SK-N-SH (cell line): ENCODE data around the gene ZNF407. TPM values are rescaled to one million over a fixed set of nuclear protein-coding genes. Genes with fewer than 3 reads are reported as not detected.

Experiments
- CTCF ChIA-PET: fragments of 300-600, 350-600 bp; formaldehyde crosslinking; extraction: SDS; loops from one replicate; lab custom pipeline; 2021; lab: Yijun Ruan, JAX
- POLR2A ChIA-PET: fragments of 350-600 bp; sonication (Branson Sonifier 250); formaldehyde crosslinking; extraction: SDS; loops from one replicate; lab custom pipeline; 2020; ENCODE audit warnings: antibody characterized with exemption, inconsistent platforms; lab: Yijun Ruan, JAX
- DNase-seq: peaks from one replicate; pipeline ENCODE4 v3.0.0; 2012
- H2AFZ ChIP-seq: fragments of 200-600 bp; sonication (generic); 2 replicates; pipeline ENCODE4 v1.8.1; 2016; ENCODE audit warnings: antibody characterized with exemption, mild to moderate bottlenecking, low read depth
- H3F3A ChIP-seq: fragments of 200-600 bp; sonication (generic); replicated peaks from 2 replicates; pipeline ENCODE3; 2016; ENCODE audit warnings: antibody characterized with exemption, mild to moderate bottlenecking; ENCODE audit not compliant: insufficient read depth
- H3K27ac ChIP-seq, 2 experiments: fragments of 200-500 bp in 1 of 2; fragments of 200-600 bp in 1 of 2; sonication (Bioruptor generic) in 1 of 2; sonication (generic), shearing (Covaris generic) in 1 of 2; 2 replicates each; pipeline versions ENCODE4 v1.5.1 to v1.6.1; 2014 to 2016; ENCODE audit warnings: low read depth in 2 of 2, inconsistent platforms in 1 of 2, low read length in 1 of 2, mild to moderate bottlenecking in 1 of 2, mixed read lengths in 1 of 2
- H3K27me3 ChIP-seq: fragments of 200-600 bp; sonication (generic), shearing (Covaris generic); 2 replicates; pipeline ENCODE4 v1.6.1; 2016; ENCODE audit warnings: mixed run types; ENCODE audit not compliant: insufficient read depth
- H3K36me3 ChIP-seq, 2 experiments: fragments of 200-500 bp in 1 of 2; fragments of 200-600 bp in 1 of 2; sonication (Bioruptor generic) in 1 of 2; sonication (generic) in 1 of 2; replicated peaks in 1 of 2; 2 replicates each; pipeline versions ENCODE3 to v1.5.1; 2014 to 2016; ENCODE audit warnings: low read length in 1 of 2, mild to moderate bottlenecking in 1 of 2; ENCODE audit not compliant: insufficient read depth in 2 of 2, control insufficient read depth in 1 of 2
- H3K4me1 ChIP-seq, 2 experiments: fragments of 200-500 bp in 1 of 2; fragments of 200-600 bp in 1 of 2; sonication (Bioruptor generic) in 1 of 2; sonication (generic), shearing (Covaris generic) in 1 of 2; 2 replicates each; pipeline versions ENCODE4 v1.5.1 to v1.6.1; 2014 to 2016; ENCODE audit warnings: low read depth in 1 of 2, low read length in 1 of 2, mixed run types in 1 of 2; ENCODE audit not compliant: insufficient read depth in 2 of 2, control insufficient read depth in 1 of 2
- H3K4me2 ChIP-seq: fragments of 200-600 bp; sonication (generic), shearing (Covaris generic); 2 replicates; pipeline ENCODE4 v1.6.1; 2017; ENCODE audit warnings: mixed run types
- H3K4me3 ChIP-seq, 2 experiments: fragments of 200-500 bp in 1 of 2; fragments of 200-600 bp in 1 of 2; sonication (Bioruptor generic) in 1 of 2; sonication (generic), shearing (Covaris generic) in 1 of 2; 2 replicates each; pipeline versions ENCODE4 v1.5.1 to v1.8.1; 2014 to 2016; ENCODE audit warnings: low read depth in 2 of 2, inconsistent platforms in 1 of 2, low read length in 1 of 2, mild to moderate bottlenecking in 1 of 2, mixed read lengths in 1 of 2, moderate library complexity in 1 of 2
- H3K79me2 ChIP-seq: fragments of 200-600 bp; sonication (generic); 2 replicates; pipeline ENCODE4 v1.8.1; 2017; ENCODE audit warnings: mild to moderate bottlenecking; ENCODE audit not compliant: insufficient read depth
- H3K9ac ChIP-seq: fragments of 200-600 bp; sonication (generic); 2 replicates; pipeline ENCODE4 v1.6.1; 2017; ENCODE audit warnings: mixed run types
- H3K9me2 ChIP-seq: fragments of 200-600 bp; sonication (generic); 2 replicates; pipeline ENCODE4 v1.6.1; 2017; ENCODE audit warnings: mixed run types
- H3K9me3 ChIP-seq: fragments of 200-600 bp; sonication (generic); 2 replicates; pipeline ENCODE4 v1.6.1; 2017; ENCODE audit warnings: mixed run types, mild to moderate bottlenecking, moderate library complexity
- H4K20me1 ChIP-seq: fragments of 200-600 bp; sonication (generic); 2 replicates; pipeline ENCODE4 v1.6.1; 2017; ENCODE audit warnings: mild to moderate bottlenecking, mixed run types; ENCODE audit not compliant: insufficient read depth
- FOSL2 ChIP-seq: IDR thresholded peaks from 2 replicates; pipeline ENCODE4 v1.4.0; 2012; ENCODE audit warnings: low read depth, mild to moderate bottlenecking, moderate library complexity, borderline replicate concordance
- FOXJ3 ChIP-seq: sonication (generic); formaldehyde crosslinking; IDR thresholded peaks from 2 replicates; pipeline ENCODE4 v1.5.1; 2020; ENCODE audit warnings: mild to moderate bottlenecking, missing genetic modification reagents
- MAX ChIP-seq: IDR thresholded peaks from 2 replicates; pipeline ENCODE4 v1.4.0; 2012; ENCODE audit warnings: low read depth
- MEF2A ChIP-seq: IDR thresholded peaks from 2 replicates; pipeline ENCODE4 v1.4.0; 2012; ENCODE audit warnings: low read depth, borderline replicate concordance
- NFIC ChIP-seq: IDR thresholded peaks from 2 replicates; pipeline ENCODE4 v1.4.0; 2012; ENCODE audit warnings: borderline replicate concordance
- NRF1 ChIP-seq: IDR thresholded peaks from 2 replicates; pipeline ENCODE4 v1.6.1; 2012; ENCODE audit warnings: low read depth, mild to moderate bottlenecking, low read length
- RXRA ChIP-seq: IDR thresholded peaks from 2 replicates; pipeline ENCODE4 v1.4.0; 2012; ENCODE audit warnings: low read depth, mild to moderate bottlenecking, borderline replicate concordance
- SMC3 ChIP-seq: IDR thresholded peaks from 2 replicates; pipeline ENCODE4 v1.6.1; 2012; ENCODE audit warnings: low read depth, low read length, improper control_type of control experiment
- YY1 ChIP-seq: IDR thresholded peaks from 2 replicates; pipeline ENCODE4 v1.4.0; 2012; ENCODE audit warnings: low read depth, mild to moderate bottlenecking
- WGBS: methylation state at CpG from one replicate; pipeline ENCODE4 v1.1.6; 2017; ENCODE audit warnings: low lambda C conversion rate; 5-methylcytosine and 5-hydroxymethylcytosine counted together
- polyA plus RNA-seq, 3 experiments: library from polyadenylated mRNA; depleted of rRNA; stranded (reverse); fragments of >200 nt; gene quantifications; 2 replicates each; pipeline ENCODE4 v1.2.3, GENCODE V29; 2012
- TF ChIP-seq, protein P1 (sequence below): IDR thresholded peaks from 2 replicates; pipeline ENCODE4 v1.6.1; 2012; ENCODE audit warnings: mild to moderate bottlenecking, low read depth, low read length, moderate library complexity
- TF ChIP-seq, protein P2 (sequence below): IDR thresholded peaks from 2 replicates; pipeline ENCODE4; 2012
- TF ChIP-seq, protein P3 (sequence below): fragments of 150-350 bp; IDR thresholded peaks from 2 replicates; pipeline ENCODE4 v1.6.1; 2017; ENCODE audit warnings: antibody characterized with exemption, low read length, low read depth, borderline replicate concordance
- TF ChIP-seq, protein P4 (sequence below): IDR thresholded peaks from 2 replicates; pipeline ENCODE4 v1.4.0; 2012; ENCODE audit warnings: low read depth, borderline replicate concordance

ZNF407 gene
- polyA plus RNA-seq, 1 of the 3 experiments (the other 2 are of a cell fraction) = 2.6 TPM

DNA sequence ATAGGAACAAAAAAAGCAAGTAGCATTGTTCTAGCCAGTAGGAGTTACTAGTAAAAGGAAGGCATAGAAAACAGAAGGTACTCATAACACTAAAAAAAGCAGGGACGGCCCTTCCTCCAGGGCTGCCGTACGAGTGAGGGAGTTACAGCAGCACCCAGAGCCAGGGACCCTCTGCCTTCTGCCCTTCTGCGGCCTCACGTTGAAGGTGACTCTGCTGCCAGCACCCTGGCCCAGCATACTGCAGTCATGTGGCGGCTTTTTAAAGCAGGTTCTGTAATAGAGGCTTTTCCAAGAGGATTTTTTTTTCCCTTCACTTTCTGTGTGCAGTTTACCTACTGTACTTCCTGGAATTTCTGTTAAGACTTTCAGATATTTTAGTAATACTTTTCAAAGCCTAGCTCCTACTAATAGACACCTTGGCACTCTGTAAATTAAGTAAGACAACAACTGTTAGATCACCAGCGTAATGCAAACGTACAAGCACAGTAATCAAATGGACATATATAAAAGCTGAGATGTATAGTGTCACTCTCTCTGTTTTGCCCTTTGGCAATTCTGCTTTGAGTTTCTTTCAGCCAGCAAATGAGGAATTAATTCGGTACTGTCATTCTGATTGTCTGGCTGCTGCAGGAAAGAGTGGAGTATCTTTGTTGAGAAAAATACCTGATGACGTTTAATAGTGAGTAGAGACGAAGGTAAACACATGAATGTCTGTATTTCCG, 449.7 kb downstream of the ZNF407 start:
- H3K9ac ChIP-seq = no peak overlapping the region
- no peaks in the 10 kb centered on the region for H3K36me3 ChIP-seq
- H3K27ac ChIP-seq = 0 out of 4 replicates have a peak overlapping the region, but pooled peaks of 1 of the 2 experiments have one; percentile 16
- no peaks in the 10 kb centered on the region for H3K9me2 ChIP-seq
- no peak for TF ChIP-seq RXRA
- no peak for TF ChIP-seq YY1
- TF ChIP-seq, protein P1, sequence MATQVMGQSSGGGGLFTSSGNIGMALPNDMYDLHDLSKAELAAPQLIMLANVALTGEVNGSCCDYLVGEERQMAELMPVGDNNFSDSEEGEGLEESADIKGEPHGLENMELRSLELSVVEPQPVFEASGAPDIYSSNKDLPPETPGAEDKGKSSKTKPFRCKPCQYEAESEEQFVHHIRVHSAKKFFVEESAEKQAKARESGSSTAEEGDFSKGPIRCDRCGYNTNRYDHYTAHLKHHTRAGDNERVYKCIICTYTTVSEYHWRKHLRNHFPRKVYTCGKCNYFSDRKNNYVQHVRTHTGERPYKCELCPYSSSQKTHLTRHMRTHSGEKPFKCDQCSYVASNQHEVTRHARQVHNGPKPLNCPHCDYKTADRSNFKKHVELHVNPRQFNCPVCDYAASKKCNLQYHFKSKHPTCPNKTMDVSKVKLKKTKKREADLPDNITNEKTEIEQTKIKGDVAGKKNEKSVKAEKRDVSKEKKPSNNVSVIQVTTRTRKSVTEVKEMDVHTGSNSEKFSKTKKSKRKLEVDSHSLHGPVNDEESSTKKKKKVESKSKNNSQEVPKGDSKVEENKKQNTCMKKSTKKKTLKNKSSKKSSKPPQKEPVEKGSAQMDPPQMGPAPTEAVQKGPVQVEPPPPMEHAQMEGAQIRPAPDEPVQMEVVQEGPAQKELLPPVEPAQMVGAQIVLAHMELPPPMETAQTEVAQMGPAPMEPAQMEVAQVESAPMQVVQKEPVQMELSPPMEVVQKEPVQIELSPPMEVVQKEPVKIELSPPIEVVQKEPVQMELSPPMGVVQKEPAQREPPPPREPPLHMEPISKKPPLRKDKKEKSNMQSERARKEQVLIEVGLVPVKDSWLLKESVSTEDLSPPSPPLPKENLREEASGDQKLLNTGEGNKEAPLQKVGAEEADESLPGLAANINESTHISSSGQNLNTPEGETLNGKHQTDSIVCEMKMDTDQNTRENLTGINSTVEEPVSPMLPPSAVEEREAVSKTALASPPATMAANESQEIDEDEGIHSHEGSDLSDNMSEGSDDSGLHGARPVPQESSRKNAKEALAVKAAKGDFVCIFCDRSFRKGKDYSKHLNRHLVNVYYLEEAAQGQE = no peak
- TF ChIP-seq NRF1 = no peak
- no peak for TF ChIP-seq MEF2A
- TF ChIP-seq NFIC = no peak
- TF ChIP-seq, protein P2, sequence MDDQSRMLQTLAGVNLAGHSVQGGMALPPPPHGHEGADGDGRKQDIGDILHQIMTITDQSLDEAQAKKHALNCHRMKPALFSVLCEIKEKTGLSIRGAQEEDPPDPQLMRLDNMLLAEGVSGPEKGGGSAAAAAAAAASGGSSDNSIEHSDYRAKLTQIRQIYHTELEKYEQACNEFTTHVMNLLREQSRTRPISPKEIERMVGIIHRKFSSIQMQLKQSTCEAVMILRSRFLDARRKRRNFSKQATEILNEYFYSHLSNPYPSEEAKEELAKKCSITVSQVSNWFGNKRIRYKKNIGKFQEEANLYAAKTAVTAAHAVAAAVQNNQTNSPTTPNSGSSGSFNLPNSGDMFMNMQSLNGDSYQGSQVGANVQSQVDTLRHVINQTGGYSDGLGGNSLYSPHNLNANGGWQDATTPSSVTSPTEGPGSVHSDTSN = no peak
- no peak for TF ChIP-seq FOXJ3
- TF ChIP-seq SMC3 = no peak
- TF ChIP-seq, protein P3, sequence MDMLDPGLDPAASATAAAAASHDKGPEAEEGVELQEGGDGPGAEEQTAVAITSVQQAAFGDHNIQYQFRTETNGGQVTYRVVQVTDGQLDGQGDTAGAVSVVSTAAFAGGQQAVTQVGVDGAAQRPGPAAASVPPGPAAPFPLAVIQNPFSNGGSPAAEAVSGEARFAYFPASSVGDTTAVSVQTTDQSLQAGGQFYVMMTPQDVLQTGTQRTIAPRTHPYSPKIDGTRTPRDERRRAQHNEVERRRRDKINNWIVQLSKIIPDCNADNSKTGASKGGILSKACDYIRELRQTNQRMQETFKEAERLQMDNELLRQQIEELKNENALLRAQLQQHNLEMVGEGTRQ = no peak
- TF ChIP-seq FOSL2 = no peak
- TF ChIP-seq MAX = no peak
- TF ChIP-seq, protein P4, sequence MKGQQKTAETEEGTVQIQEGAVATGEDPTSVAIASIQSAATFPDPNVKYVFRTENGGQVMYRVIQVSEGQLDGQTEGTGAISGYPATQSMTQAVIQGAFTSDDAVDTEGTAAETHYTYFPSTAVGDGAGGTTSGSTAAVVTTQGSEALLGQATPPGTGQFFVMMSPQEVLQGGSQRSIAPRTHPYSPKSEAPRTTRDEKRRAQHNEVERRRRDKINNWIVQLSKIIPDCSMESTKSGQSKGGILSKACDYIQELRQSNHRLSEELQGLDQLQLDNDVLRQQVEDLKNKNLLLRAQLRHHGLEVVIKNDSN = no peak
- H3F3A ChIP-seq = no peaks in the 10 kb centered on the region
- peaks cover 0 to 10% of the 10 kb centered on the region in 2 experiments; a peak in 2 of 4 replicates for H3K4me1 ChIP-seq
- H3K9me3 ChIP-seq = no peaks in the 10 kb centered on the region
- ChIA-PET CTCF (no interaction called here), POLR2A (no interaction called here)
- no peaks in the 10 kb centered on the region for H3K79me2 ChIP-seq
- H3K4me2 ChIP-seq = no peak overlapping the region
- H2AFZ ChIP-seq = no peak overlapping the region
- H4K20me1 ChIP-seq = no peaks in the 10 kb centered on the region
- H3K4me3 ChIP-seq = no peak overlapping the region
- no peaks in the 10 kb centered on the region for H3K27me3 ChIP-seq
- 88% methylated on average over 11 of the region's 12 CpGs for WGBS
- no peak for DNase-seq
